Stimulated activated CD8-positive, alpha-beta memory T cell treated with anti-CD3 and anti-CD28 coated beads, Interleukin-4, amount 100 ng/mL, for 48 hours (primary cell): ENCODE measurements around the gene ZNF488.

Source experiments
- DNase-seq: peaks from one replicate; pipeline ENCODE4 v3.0.0-alpha.2; 2020

The ZNF488 gene

GRCh38 chr10:47326306-47326926 lies 57.7 kb downstream of the ZNF488 start:
- no peak for DNase-seq

- no peak for DNase-seq
Measured at GRCh38 chr10:47325303-47326291, 58.5 kb downstream of the ZNF488 start.

GRCh38 chr10:47323636-47324296 lies 60.3 kb downstream of the ZNF488 start:
- DNase-seq = no peak

- DNase-seq = no peak
Measured at GRCh38 chr10:47323087-47323486, 61.0 kb downstream of the ZNF488 start.

GRCh38 chr10:47322300-47323061 lies 61.6 kb downstream of the ZNF488 start, which contains the start of gene GDF2:
Gene GDF2 (plus strand): TSS chr10:47322454. CDS start chr10:47322669, 215 bp downstream.
- no peak for DNase-seq

GRCh38 chr10:47321521-47322195 lies 62.4 kb downstream of the ZNF488 start:
- no peak for DNase-seq

GRCh38 chr10:47320812-47321211 lies 63.3 kb downstream of the ZNF488 start:
- no peak for DNase-seq

- DNase-seq = no peak
Measured at GRCh38 chr10:47319784-47320183, 64.3 kb downstream of the ZNF488 start.

GRCh38 chr10:47318706-47319105 lies 65.4 kb downstream of the ZNF488 start:
- DNase-seq = no peak

GRCh38 chr10:47317251-47317650 lies 66.8 kb downstream of the ZNF488 start:
- DNase-seq = no peak

GRCh38 chr10:47316131-47316530 lies 68.0 kb downstream of the ZNF488 start:
- no peak for DNase-seq
